PC-9 (cell line): ENCODE data around the gene B3GLCT. TPM values are rescaled to one million over a fixed set of nuclear protein-coding genes. Genes with fewer than 3 reads are reported as not detected.

ENCODE experiments used
- BruUV-seq: library from RNA; stranded (reverse); fragments of 400-500 nt; replicated peaks from 2 replicates; lab custom pipeline; 2021; lab: Mats Ljungman, UMichigan
- CTCF ChIA-PET: fragments of 300-600 bp; sonication (Branson Sonifier 250); formaldehyde crosslinking; loops from one replicate; lab custom pipeline; 2022; ENCODE audit warnings: antibody characterized with exemption; lab: Charles Lee
- POLR2A ChIA-PET: fragments of 300-600 bp; sonication (Branson Sonifier 250); formaldehyde crosslinking; loops from one replicate; lab custom pipeline; 2022; ENCODE audit warnings: antibody characterized with exemption; ENCODE audit not compliant: unreplicated experiment; lab: Charles Lee
- DNase-seq, 2 experiments: peaks; one replicate each; pipeline versions ENCODE4 v3.0.0 to v3.0.0-alpha.2; 2015 to 2022; ENCODE audit warnings: mixed read lengths in 1 of 2
- H2AFZ ChIP-seq: fragments of 200-600 bp; sonication (generic); 2 replicates; pipeline ENCODE4 v1.8.1; 2017; ENCODE audit warnings: antibody characterized with exemption
- H3F3A ChIP-seq: fragments of 200-600 bp; sonication (generic); 2 replicates; pipeline ENCODE4 v1.8.1; 2017; ENCODE audit warnings: antibody characterized with exemption, mild to moderate bottlenecking, low read depth; ENCODE audit not compliant: insufficient read depth
- H3K27ac ChIP-seq: fragments of 200-600 bp; sonication (generic); 2 replicates; pipeline ENCODE4 v1.6.1; 2016; ENCODE audit warnings: mixed run types
- H3K27me3 ChIP-seq: fragments of 200-600 bp; sonication (generic); 2 replicates; pipeline ENCODE4 v1.6.1; 2016; ENCODE audit warnings: low read depth, mixed run types; ENCODE audit not compliant: insufficient read depth
- H3K36me3 ChIP-seq: fragments of 200-600 bp; sonication (generic); 2 replicates; pipeline ENCODE4 v1.6.1; 2016; ENCODE audit warnings: low read depth, mixed run types
- H3K4me1 ChIP-seq: fragments of 200-600 bp; sonication (generic); replicated peaks from 2 replicates; pipeline ENCODE4 v1.6.1; 2016; ENCODE audit warnings: mixed run types; ENCODE audit not compliant: insufficient read depth
- H3K4me2 ChIP-seq: fragments of 200-600 bp; sonication (generic); 2 replicates; pipeline ENCODE4 v1.6.1; 2017; ENCODE audit warnings: mixed run types
- H3K4me3 ChIP-seq: fragments of 200-600 bp; sonication (generic); 2 replicates; pipeline ENCODE4 v1.6.1; 2016; ENCODE audit warnings: mixed run types
- H3K79me2 ChIP-seq: fragments of 200-600 bp; sonication (generic); 2 replicates; pipeline ENCODE4 v1.6.1; 2017; ENCODE audit warnings: low read depth, mixed run types
- H3K9me2 ChIP-seq: fragments of 200-600 bp; sonication (generic); 2 replicates; pipeline ENCODE4 v1.8.1; 2017; ENCODE audit warnings: mild to moderate bottlenecking; ENCODE audit not compliant: insufficient read depth
- H3K9me3 ChIP-seq: fragments of 200-600 bp; sonication (generic); 2 replicates; pipeline ENCODE4 v1.8.1; 2016; ENCODE audit warnings: low read depth; ENCODE audit not compliant: insufficient read depth
- H4K20me1 ChIP-seq: fragments of 200-600 bp; sonication (generic); 2 replicates; pipeline ENCODE4 v1.8.1; 2017; ENCODE audit not compliant: insufficient read depth
- EZH2 ChIP-seq: fragments of 200-600 bp; sonication (generic); IDR thresholded peaks from 2 replicates; pipeline ENCODE4 v1.8.0; 2017; ENCODE audit warnings: antibody characterized with exemption, low read depth
- intact Hi-C: fragments of 100-400 bp; cut with micrococcal nuclease; formaldehyde crosslinking; loops from one replicate; pipeline ENCODE4 v1.10.0; 2022; ENCODE audit not compliant: unreplicated experiment
- total RNA-seq: library from RNA; stranded (reverse); gene quantifications from 2 replicates; pipeline ENCODE4 v1.2.3, GENCODE V29; 2021
- TF ChIP-seq, protein P1 (sequence below): fragments of 200-600 bp; sonication (generic); conservative IDR thresholded peaks from 2 replicates; pipeline ENCODE4 v1.6.1; 2017; ENCODE audit warnings: mixed run types, antibody characterized with exemption, mild to moderate bottlenecking, moderate library complexity

B3GLCT gene
- total RNA-seq, 1 experiment from 2014 or later = 5.4 TPM

DNA sequence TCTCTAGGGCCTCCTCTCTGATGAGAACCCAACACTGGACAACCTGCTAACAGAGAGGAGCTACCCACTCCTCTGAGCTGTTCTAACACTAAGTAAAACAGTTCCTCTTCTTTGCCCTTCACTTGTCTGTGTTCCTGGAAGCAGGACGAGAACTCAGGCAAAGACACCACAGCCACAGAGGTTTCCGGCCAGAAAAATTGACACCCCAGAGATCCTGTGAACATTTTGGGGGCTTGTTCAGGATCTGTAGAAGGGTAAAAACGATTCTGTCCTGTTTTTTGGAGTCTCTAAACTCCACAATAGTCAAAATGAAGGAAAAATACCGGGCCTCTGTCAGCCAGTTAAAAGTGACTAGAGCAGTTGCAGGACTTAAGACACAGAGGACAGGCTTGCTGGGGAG lies 165.9 kb downstream of the B3GLCT start:
- Histone ChIP-seq H3F3A (no peaks in the 10 kb centered on the region), H3K27ac (no peak overlapping the region), H3K79me2 (no peaks in the 10 kb centered on the region), H3K27me3 (peaks cover 44% of the 10 kb centered on the region), H3K9me3 (0 out of 2 replicates have a peak, but pooled peaks cover 5% of the 10 kb centered on the region), H4K20me1 (no peaks in the 10 kb centered on the region), H2AFZ (no peak overlapping the region), H3K4me1 (no peaks in the 10 kb centered on the region), H3K4me2 (no peak overlapping the region), H3K4me3 (no peak overlapping the region), H3K9me2 (no peaks in the 10 kb centered on the region), H3K36me3 (no peaks in the 10 kb centered on the region)
- BruUV-seq = no TSS peak
- ChIA-PET POLR2A (no interaction called here), CTCF (no interaction called here)
- DNase-seq = no peak
- intact Hi-C loops = no loop called here
- TF ChIP-seq, protein P1, sequence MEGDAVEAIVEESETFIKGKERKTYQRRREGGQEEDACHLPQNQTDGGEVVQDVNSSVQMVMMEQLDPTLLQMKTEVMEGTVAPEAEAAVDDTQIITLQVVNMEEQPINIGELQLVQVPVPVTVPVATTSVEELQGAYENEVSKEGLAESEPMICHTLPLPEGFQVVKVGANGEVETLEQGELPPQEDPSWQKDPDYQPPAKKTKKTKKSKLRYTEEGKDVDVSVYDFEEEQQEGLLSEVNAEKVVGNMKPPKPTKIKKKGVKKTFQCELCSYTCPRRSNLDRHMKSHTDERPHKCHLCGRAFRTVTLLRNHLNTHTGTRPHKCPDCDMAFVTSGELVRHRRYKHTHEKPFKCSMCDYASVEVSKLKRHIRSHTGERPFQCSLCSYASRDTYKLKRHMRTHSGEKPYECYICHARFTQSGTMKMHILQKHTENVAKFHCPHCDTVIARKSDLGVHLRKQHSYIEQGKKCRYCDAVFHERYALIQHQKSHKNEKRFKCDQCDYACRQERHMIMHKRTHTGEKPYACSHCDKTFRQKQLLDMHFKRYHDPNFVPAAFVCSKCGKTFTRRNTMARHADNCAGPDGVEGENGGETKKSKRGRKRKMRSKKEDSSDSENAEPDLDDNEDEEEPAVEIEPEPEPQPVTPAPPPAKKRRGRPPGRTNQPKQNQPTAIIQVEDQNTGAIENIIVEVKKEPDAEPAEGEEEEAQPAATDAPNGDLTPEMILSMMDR = no peak
- no peak for TF ChIP-seq EZH2

DNA sequence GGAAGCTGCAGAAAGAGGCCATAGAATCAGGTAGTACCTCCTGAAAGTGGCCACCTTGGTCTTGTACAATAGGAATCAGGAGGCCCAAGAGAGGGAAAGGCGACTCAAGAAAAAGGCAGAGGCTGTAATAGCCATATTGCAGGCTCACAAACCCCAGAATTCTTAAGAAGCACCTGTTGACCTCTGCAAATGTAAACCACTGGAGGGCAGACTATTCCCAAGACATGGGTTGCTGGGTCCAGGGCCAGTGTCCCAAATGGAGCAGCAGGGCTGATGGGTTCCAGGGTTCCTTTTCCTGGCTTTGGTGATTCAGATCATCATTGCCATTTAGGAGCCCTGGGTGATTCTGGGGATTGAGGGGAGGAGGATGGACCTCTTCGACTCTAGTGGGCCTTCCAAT lies 167.6 kb downstream of the B3GLCT start:
- intact Hi-C loops = no loop called here
- H3K4me3 ChIP-seq = no peak overlapping the region
- ChIA-PET POLR2A (no interaction called here), CTCF (no interaction called here)
- no peak for TF ChIP-seq EZH2
- TF ChIP-seq, protein P1 = no peak
- no peaks in the 10 kb centered on the region for H3K9me2 ChIP-seq
- H3K36me3 ChIP-seq = no peaks in the 10 kb centered on the region
- no peak overlapping the region for H2AFZ ChIP-seq
- H3K27me3 ChIP-seq = peaks cover 49% of the 10 kb centered on the region
- no peaks in the 10 kb centered on the region for H4K20me1 ChIP-seq
- H3K4me2 ChIP-seq = no peak overlapping the region
- no peaks in the 10 kb centered on the region for H3K79me2 ChIP-seq
- H3K4me1 ChIP-seq = no peaks in the 10 kb centered on the region
- no peak overlapping the region for H3K27ac ChIP-seq
- no peak for DNase-seq
- no TSS peak for BruUV-seq
- no peaks in the 10 kb centered on the region for H3F3A ChIP-seq
- H3K9me3 ChIP-seq = 0 out of 2 replicates have a peak, but pooled peaks cover 5% of the 10 kb centered on the region

DNA sequence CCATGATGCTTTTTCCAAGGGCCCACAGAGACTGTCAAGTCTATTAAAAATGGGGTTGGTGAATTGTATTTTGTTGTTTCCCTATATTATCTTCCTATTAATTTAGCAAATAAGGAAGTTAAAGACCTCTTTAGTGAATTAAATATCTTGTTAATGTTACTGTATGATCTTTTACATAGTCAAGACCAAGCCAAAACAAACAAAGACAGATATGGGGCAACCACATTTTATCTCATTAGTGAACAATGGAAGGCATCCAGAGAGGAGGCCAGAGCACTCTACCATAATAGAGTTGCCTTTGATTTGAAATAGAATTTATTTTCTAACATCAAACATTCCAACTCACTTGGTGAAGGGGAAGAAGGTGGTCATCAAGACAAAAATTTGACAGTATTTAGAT lies 169.4 kb downstream of the B3GLCT start:
- H3K36me3 ChIP-seq = no peaks in the 10 kb centered on the region
- BruUV-seq = no TSS peak
- intact Hi-C loops = no loop called here
- no peak overlapping the region for H3K4me2 ChIP-seq
- no peak for TF ChIP-seq EZH2
- TF ChIP-seq, protein P1 = no peak
- H3K27me3 ChIP-seq = peaks cover 59% of the 10 kb centered on the region
- H3K27ac ChIP-seq = no peak overlapping the region
- 0 out of 2 replicates have a peak, but pooled peaks cover 5% of the 10 kb centered on the region for H3K9me3 ChIP-seq
- no peak overlapping the region for H2AFZ ChIP-seq
- H3K4me3 ChIP-seq = no peak overlapping the region
- no peaks in the 10 kb centered on the region for H3K9me2 ChIP-seq
- no peaks in the 10 kb centered on the region for H3K79me2 ChIP-seq
- POLR2A ChIA-PET = no interaction called here
- no peaks in the 10 kb centered on the region for H3F3A ChIP-seq
- no peaks in the 10 kb centered on the region for H4K20me1 ChIP-seq
- no peaks in the 10 kb centered on the region for H3K4me1 ChIP-seq
- CTCF ChIA-PET = no interaction called here
- DNase-seq = no peak
